ENCODE measurements around the gene SPAG16. TPM values are rescaled to one million over a fixed set of nuclear protein-coding genes. Genes with fewer than 3 reads are reported as not detected.

The SPAG16 gene
- total RNA-seq, 1 donor from 2014 or later, result 14.4 TPM

- TF ChIP-seq, protein P1, sequence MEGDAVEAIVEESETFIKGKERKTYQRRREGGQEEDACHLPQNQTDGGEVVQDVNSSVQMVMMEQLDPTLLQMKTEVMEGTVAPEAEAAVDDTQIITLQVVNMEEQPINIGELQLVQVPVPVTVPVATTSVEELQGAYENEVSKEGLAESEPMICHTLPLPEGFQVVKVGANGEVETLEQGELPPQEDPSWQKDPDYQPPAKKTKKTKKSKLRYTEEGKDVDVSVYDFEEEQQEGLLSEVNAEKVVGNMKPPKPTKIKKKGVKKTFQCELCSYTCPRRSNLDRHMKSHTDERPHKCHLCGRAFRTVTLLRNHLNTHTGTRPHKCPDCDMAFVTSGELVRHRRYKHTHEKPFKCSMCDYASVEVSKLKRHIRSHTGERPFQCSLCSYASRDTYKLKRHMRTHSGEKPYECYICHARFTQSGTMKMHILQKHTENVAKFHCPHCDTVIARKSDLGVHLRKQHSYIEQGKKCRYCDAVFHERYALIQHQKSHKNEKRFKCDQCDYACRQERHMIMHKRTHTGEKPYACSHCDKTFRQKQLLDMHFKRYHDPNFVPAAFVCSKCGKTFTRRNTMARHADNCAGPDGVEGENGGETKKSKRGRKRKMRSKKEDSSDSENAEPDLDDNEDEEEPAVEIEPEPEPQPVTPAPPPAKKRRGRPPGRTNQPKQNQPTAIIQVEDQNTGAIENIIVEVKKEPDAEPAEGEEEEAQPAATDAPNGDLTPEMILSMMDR (IDR thresholded peaks at IDR 0.05; ENCODE audit: unreplicated experiment), result no peak
- Mint-ChIP-seq H3K9me3 (ENCODE audit: unreplicated experiment) (no peaks in the 10 kb centered on the region), H3K4me3 (ENCODE audit: unreplicated experiment) (no peak overlapping the region), H3K4me1 (ENCODE audit: unreplicated experiment) (no peaks in the 10 kb centered on the region), H3K36me3 (ENCODE audit: low read depth, unreplicated experiment) (no peaks in the 10 kb centered on the region), H3K27me3 (ENCODE audit: unreplicated experiment) (peaks cover 2% of the 10 kb centered on the region), H3K27ac (ENCODE audit: unreplicated experiment) (no peak overlapping the region)
- DNase-seq (ENCODE audit: low spot score), result no peak
These were observed 1102.5 kb downstream of the SPAG16 start for GRCh38 chr2:214386720-214387119.

DNA sequence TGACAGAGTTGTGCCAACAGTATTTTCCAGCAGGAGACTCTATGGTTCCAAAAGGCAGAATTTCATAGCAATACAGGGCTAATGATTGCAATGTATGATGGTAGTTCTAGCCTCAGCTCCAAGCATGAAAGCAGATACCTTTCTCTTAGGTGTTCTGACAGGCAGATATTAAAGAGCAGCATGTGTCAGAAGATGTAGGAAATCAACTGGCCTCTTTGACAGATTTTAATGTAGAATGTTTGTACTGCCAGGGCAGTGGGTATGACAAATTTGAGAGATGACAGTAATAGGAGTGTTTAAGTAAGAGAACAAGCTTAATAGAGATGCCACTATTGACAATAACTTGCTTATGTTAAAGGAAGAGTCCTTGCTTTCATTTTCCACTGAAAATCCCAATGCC, 1105.1 kb downstream of the SPAG16 start:
- no peaks in the 10 kb centered on the region for H3K9me3 Mint-ChIP-seq (ENCODE audit: unreplicated experiment)
- TF ChIP-seq, protein P1 (IDR thresholded peaks at IDR 0.05; ENCODE audit: unreplicated experiment), result no peak
- H3K4me1 Mint-ChIP-seq (ENCODE audit: unreplicated experiment), result no peaks in the 10 kb centered on the region
- H3K36me3 Mint-ChIP-seq (ENCODE audit: low read depth, unreplicated experiment), result no peaks in the 10 kb centered on the region
- H3K27ac Mint-ChIP-seq (ENCODE audit: unreplicated experiment), result no peak overlapping the region
- H3K27me3 Mint-ChIP-seq (ENCODE audit: unreplicated experiment), result peaks cover 2% of the 10 kb centered on the region
- H3K4me3 Mint-ChIP-seq (ENCODE audit: unreplicated experiment), result no peak overlapping the region
- DNase-seq (ENCODE audit: low spot score), result no peak

GRCh38 chr2:214393796-214394195, 1109.5 kb downstream of the SPAG16 start:
- no peaks in the 10 kb centered on the region for H3K4me1 Mint-ChIP-seq (ENCODE audit: unreplicated experiment)
- H3K36me3 Mint-ChIP-seq (ENCODE audit: low read depth, unreplicated experiment), result no peaks in the 10 kb centered on the region
- no peak overlapping the region for H3K27ac Mint-ChIP-seq (ENCODE audit: unreplicated experiment)
- no peak for DNase-seq (ENCODE audit: low spot score)
- H3K9me3 Mint-ChIP-seq (ENCODE audit: unreplicated experiment), result no peaks in the 10 kb centered on the region
- no peak overlapping the region for H3K4me3 Mint-ChIP-seq (ENCODE audit: unreplicated experiment)
- TF ChIP-seq, protein P1 (IDR thresholded peaks at IDR 0.05; ENCODE audit: unreplicated experiment), result no peak
- H3K27me3 Mint-ChIP-seq (ENCODE audit: unreplicated experiment), result peaks cover 2% of the 10 kb centered on the region

- Mint-ChIP-seq H3K4me1 (ENCODE audit: unreplicated experiment) (no peaks in the 10 kb centered on the region), H3K9me3 (ENCODE audit: unreplicated experiment) (no peaks in the 10 kb centered on the region), H3K4me3 (ENCODE audit: unreplicated experiment) (no peak overlapping the region), H3K27ac (ENCODE audit: unreplicated experiment) (no peak overlapping the region), H3K36me3 (ENCODE audit: low read depth, unreplicated experiment) (no peaks in the 10 kb centered on the region), H3K27me3 (ENCODE audit: unreplicated experiment) (peaks cover 2% of the 10 kb centered on the region)
- TF ChIP-seq, protein P1 (IDR thresholded peaks at IDR 0.05; ENCODE audit: unreplicated experiment), result no peak
- DNase-seq (ENCODE audit: low spot score), result no peak
These were observed 1110.8 kb downstream of the SPAG16 start for GRCh38 chr2:214395040-214395439.

- TF ChIP-seq, protein P1 (IDR thresholded peaks at IDR 0.05; ENCODE audit: unreplicated experiment), result no peak
- no peaks in the 10 kb centered on the region for H3K27me3 Mint-ChIP-seq (ENCODE audit: unreplicated experiment)
- no peak overlapping the region for H3K4me3 Mint-ChIP-seq (ENCODE audit: unreplicated experiment)
- H3K36me3 Mint-ChIP-seq (ENCODE audit: low read depth, unreplicated experiment), result no peaks in the 10 kb centered on the region
- H3K27ac Mint-ChIP-seq (ENCODE audit: unreplicated experiment), result no peak overlapping the region
- H3K9me3 Mint-ChIP-seq (ENCODE audit: unreplicated experiment), result no peaks in the 10 kb centered on the region
- H3K4me1 Mint-ChIP-seq (ENCODE audit: unreplicated experiment), result no peaks in the 10 kb centered on the region
- DNase-seq (ENCODE audit: low spot score), result no peak
These were observed 1117.3 kb downstream of the SPAG16 start for GRCh38 chr2:214401580-214401979.

Measured in endothelial cell (in vitro differentiated cells).